Measurements from ENCODE around the gene TCERG1L.
"Not testable (repeated sequence)": the region's sequence is repeated elsewhere in the genome, so short reads cannot be mapped to it uniquely, and the experiment has no call there.

Gene TCERG1L

DNA sequence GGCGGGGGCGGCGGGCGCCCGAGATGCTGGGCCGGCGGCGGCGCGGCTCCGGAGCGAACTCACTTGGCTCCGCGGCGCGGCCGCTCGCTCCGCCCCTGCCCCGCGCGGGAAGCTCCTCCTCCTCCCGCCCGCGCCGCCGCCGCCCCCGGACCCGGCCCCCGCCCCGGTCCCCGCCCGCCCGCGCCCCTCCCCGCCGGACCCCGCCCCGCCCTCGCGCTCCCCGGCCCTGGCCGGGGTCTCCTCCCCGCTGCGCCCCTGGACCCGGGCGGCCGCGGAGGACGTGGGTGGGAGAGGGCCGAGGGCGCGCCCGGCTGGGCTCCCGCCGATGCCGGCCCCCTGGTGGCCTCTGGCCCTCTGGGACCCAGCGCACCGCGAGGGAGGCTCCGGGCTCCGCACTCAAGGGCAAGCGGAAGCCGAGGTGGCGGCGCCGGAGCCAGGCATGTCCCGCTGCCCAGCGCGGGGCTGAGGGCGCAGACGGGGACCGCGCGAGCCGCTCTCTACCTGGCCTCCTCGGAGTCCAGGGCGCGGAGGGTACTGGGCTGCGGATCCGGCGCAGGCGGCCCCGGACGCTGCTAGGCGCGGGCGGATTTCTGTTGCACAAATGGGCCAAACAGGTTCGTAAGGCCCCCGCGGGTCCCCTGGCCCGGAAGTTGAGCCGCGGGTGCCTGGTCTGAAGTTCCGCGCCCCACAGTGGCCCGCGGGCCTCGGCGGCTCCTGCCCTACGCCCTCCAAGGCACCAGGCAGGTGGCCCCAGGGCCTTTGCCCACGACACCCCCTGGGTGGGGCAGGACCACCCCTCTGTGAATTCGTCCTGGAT, at the start of gene TCERG1L:
TSS of gene TCERG1L (minus strand) at position 61 of the 817 bp plus-strand sequence. CDS start 86 bp downstream, outside the sequence.
- DNase-seq (ENCODE audit: low read depth): no peak

GRCh38 chr10:131358741-131359442, 47.4 kb upstream of the TCERG1L start:
- DNase-seq (ENCODE audit: low read depth): no peak

DNA sequence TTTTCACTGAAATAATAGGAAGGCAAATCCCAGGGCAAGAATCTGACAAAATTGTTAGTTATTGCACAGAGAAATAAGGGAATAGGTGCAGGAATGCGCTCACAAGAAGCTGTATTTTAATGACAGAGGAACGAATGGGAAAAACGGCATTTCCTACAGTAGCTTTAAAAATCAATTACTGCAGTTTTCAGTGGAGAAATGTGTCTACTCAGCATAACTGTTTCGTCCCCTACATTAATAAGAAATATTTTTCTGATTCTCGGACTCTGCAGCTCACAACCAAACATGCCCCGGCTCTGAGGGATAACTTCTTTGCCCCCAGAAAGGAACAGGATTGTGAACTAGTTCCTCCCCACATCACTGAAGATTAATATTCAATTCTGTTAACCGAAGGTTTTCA, 44.9 kb upstream of the TCERG1L start:
- no peak for DNase-seq (ENCODE audit: low read depth)

DNA sequence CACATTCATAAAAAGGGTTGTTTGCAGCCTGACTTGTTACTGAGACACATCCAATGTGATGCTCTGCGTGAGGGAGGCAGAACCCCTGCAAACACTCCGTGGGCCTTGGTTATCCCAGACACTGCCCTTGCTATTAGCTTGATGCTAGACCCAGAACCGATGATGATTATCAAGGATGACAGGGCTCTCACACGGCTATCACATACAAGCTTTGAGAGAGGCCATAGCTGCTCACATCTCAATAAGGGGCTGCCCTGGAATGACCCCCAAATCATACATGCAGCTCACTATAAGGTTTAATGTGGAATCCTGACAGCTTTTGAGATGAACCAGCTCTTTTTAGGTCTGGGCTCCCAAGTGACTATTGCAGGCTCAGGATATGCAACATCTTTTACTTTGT, 44.4 kb upstream of the TCERG1L start:
- DNase-seq (ENCODE audit: low read depth): no peak

DNA sequence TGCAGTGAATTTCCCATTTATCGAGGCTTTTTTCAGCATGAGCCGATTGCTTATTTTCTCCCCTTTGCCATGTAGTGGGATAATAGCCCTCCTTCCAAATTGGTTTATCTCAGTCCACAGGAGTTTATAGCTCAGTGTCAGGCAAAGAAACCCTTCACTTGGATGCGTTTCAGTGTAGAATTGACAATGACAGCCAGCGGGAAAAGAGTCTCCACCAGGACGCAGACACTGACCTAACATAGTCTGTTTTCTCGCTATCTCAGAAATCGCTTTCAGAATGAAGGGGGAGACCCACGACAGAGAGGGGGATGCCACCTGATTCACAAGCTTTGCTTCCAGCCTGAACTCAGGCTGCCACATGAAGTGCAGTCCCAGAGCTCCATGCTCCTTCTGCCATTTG, 43.5 kb upstream of the TCERG1L start:
- DNase-seq (ENCODE audit: low read depth): no peak

DNA sequence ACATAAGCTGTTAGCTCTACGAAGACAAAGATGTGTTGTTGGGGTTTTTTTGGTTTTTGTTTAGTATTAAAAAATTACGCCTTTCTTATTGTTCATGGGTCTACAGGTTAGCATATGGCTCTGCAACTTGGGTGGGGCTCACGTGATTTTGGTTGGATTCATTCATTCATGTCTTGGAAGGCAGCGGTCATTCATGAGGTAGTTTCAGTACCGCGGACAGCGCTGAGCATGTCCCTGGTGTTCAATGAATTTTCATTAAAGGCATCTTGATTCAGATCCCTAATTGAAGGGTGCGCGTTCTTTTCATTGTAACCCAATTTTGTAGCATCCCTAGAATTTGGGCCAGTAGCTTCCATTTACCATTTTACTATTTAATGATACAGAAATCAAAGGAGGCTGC, 42.9 kb upstream of the TCERG1L start:
- DNase-seq (ENCODE audit: low read depth): no peak

DNA sequence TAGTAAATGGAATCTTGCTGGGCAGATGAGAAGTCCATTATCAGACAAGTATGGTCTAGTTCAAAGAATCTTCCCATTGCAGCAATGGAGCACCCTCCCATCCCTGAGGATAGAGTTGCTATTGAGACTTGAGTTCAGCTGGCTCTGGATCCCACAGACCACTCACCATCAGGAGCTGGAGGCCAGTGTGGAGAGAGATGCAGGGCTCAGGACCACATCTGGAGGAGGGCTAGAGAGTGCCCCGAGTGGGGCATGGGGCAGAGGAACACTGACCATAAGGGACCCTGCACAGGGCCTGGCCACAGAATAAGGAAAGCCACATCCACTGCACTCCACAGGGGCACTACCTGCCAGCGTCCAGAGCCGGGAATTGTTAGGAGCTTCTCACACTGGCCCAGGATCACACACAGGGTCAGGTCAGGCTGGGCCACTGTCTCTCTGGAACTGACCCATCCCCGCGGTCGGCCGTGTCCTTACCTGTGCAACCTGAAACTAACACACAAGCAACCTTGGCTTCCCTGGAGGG, 41.3 kb upstream of the TCERG1L start:
- DNase-seq (ENCODE audit: low read depth): no peak

DNA sequence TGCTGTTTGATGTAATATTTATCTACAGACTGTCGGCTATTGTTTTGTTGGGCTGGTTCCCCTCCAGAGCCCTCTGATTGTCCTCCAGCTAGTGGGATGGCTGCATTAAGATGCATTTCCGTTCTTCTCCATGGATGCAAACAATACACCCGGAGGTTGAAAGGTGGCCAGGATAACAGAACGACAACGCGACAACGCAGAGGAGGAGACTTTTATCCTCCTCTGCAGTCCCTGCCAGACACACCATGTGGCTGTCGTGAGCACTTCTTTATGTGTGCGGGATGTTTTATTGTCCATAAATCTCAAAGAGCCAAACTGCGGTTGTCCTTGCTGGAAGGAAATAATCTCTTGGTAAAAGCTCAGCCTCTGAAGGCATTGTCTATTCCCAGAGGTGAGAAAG, 39.1 kb upstream of the TCERG1L start:
- DNase-seq (ENCODE audit: low read depth): no peak

GRCh38 chr10:131350245-131350644, 38.7 kb upstream of the TCERG1L start:
- no peak for DNase-seq (ENCODE audit: low read depth)

DNA sequence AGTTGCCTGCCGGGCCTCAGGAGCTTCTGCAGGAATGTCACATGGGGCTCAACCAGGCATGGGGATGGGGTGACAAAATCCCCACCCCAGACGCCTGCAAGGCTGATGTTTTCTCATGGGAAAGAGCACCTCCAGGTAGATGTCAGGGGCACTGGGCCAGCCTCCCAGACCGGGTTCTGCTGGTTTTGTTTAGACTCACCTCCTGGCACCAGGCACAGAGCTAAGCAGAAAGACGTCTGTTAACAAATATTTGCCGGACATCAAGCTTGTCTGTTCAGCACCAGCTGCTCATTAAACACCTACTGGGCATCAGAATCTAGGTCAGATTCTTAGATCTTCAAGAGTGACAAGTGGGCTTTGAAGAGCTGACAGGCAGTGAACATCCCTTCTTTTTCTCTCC, 34.9 kb upstream of the TCERG1L start:
- DNase-seq (ENCODE audit: low read depth): no peak

DNA sequence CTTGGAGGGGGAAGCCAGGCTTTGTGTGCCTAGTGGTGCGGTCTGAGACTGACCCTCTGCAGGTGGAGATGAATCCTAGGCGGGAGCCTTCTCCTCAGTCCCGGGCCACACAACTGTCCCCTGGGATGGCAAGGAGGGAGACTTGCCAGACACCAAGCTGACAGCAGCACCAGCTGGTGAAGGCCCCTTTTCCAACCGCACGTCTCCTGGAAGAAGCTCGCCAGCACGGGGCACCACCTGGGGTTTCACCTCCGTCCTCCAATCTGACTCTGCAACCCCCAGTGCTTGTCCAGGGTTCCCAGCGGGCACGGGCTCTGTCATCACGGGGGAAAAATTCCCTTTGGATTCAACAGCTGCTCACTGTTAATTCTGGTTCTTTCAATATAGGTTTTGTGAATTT, 34.2 kb upstream of the TCERG1L start:
- no peak for DNase-seq (ENCODE audit: low read depth)

DNA sequence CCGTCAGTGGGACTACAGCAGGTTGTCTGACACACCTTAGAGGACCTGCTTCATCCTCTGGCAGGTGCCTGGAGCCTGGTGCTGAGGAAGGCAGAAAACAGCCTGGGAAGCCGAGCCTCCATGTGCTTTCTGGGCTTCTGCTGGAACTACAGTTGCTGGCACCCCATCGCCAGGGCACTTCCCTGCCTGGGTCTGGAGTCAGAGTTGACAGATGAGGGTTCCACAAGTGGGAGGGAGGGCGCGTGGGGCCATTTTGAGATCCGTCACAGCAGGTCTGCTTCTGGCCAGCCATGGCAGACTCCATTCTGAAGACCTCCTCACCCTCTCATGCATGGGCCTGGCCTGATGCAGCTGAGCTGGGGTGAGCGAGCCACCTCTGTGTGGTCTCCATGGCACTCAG, 33.2 kb upstream of the TCERG1L start:
- DNase-seq (ENCODE audit: low read depth): no peak

- no peak for DNase-seq (ENCODE audit: low read depth)
Measured at GRCh38 chr10:131337741-131338140, 26.2 kb upstream of the TCERG1L start.

DNA sequence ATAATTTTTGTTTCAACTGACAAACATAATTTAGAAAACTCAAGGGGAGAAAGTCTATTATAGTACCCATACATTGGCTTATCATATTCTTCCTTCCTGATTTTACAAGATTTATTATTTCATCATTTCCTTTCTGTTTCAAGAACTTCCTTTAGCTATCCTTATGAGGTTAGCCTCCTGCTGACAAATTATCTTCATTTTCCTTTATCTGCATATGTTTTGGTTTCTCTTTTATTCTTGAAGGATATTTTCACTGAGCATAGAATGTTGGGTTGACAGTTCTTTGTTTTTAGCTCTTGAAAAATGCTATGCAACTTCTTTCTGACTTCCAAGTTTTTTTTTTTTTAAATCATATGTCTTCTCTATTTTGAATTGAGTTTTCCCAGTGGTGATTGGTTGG, 21.3 kb upstream of the TCERG1L start:
- no peak for DNase-seq (ENCODE audit: low read depth)

GRCh38 chr10:131323880-131324279, 12.4 kb upstream of the TCERG1L start:
- DNase-seq (ENCODE audit: low read depth): no peak

DNA sequence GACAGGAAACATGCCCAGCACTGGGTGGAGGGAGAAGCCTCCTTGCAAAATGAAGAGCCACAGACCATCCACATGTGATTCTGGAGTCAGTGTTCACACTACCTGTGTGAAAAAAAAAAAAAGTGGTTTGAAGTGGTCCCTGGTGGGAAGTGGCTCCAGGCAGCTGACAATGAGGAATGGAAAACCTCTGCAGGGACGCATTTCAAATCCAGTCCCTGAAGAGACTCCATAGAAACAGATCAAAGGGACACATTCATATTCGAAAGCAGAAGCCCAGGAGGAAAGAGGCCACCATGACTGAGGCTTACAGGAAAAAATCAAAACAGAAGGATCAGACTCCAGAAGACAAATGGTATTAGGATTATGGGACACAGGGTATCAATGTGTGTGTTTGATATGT, 11.5 kb upstream of the TCERG1L start:
- DNase-seq (ENCODE audit: low read depth): no peak

- not testable (repeated sequence) for DNase-seq (ENCODE audit: low read depth)
Measured at GRCh38 chr10:131322575-131322974, 11.1 kb upstream of the TCERG1L start.

DNA sequence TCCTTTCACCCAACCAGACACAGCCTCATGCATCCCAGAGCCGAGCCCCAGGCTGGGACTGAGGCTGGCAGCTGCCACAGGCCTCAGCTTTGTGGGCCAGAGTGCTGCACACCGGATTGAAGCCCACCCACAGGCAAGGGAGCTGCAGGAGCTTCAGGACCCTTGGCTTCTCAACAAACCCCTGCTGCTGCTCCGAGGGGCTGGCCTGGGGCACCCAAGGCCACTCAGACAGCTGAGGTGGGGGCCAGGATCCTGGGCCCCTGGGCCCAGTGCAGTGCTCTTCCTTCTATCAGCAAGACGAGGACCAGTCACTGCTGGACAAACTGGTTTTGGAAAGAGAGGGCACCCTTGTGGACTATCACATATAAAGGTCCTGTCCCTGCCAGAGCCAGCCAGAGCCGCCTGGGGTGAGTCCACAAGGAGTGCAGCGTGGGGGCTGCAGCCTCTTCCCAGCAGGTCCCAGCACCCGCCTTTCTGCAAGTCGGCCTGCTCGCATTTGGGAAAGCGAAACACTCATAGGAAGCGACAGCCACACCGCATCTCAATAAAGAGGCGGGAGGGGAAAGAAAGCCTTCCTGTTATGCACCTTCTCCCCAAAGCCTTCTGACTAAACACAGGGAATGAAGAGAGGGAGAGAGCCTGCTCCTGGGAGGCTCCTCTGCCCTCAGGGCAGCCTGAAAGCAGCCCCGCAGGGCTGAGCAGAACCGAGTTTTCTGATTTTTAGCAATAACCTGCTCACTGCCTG, 9.5 kb upstream of the TCERG1L start:
- no peak for DNase-seq (ENCODE audit: low read depth)

DNA sequence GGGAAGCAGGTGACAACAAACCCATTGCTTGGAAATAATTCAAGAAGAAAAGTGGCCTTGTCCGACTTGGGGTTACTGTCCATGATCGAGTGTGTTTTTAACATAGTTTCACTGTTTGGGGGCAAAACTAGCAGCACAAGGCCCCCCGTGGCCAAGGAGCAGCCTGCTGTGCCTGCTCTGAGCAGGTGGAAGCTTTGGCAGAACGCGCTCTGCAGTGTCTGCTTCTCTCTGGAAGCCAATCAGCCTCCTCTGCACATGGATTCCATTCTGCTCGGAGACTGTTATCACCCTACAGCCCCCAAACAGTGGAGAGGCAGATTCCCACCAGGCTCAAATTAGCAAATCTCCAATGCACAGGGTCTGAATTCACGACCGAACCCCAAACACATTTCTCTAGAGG, 7.3 kb upstream of the TCERG1L start:
- no peak for DNase-seq (ENCODE audit: low read depth)

- DNase-seq (ENCODE audit: low read depth): no peak
Measured at GRCh38 chr10:131318291-131318690, 6.8 kb upstream of the TCERG1L start.

DNA sequence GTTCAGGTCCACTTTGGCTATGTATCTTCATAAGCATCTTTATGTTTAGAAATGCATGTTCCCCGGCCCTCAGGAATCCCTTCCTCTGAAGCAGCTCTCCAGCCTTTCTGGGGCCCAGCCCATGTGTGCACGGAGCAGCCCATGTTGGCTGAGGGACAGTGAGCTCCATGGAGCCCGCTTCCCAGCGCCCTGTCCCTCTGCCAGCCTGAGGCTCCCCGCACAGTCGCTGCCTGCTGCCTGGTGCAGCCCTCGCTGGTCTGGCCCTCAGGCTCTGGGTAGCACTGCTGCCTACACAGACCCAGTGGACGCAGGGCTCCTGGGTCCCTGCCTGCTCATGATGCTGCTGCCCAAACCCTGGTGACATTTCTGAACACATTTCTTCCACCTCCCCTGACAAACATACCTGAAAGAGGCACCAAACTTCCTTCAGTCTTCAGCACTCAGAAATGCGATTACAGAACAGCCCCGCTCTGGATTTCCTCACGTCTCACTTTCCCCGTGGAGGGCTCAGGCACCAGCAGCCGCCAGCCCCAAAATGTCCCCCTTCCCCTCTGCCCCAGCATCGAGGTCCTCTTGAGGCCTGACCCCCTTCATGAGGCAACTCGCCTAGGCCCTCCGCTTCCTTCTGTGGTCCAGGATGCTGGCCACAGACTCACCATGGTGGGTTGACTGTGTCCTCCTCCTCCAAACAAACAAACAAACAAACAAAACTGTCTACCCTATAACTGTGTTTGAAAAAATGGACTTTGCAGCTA, 5.0 kb upstream of the TCERG1L start:
- no peak for DNase-seq (ENCODE audit: low read depth)

DNA sequence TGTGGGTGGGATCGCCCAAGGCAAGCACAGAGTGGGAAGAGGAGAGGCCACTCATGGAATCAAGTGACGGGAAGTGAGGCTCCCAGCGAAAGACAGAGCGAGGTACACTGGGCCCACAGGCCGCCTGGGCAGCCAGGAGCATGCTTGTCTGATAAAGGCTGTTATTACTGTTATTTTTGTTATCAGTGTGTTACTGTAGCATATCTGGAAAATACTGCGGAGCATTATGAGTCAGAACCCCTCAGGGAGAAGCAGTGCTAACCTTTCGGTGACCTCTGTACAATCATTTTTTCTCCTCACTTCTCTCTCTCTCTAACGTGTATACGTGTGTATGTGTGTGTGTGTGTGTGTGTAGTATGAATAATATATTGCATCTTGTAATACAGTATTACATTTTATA, 3.8 kb upstream of the TCERG1L start:
- DNase-seq (ENCODE audit: low read depth): no peak

All from activated T-helper 1 cell treated with Interleukin-2 at 50 U/mL for 16 hours (primary cell).